ENCODE measurements around the gene TTLL7. TPM values are rescaled to one million over a fixed set of nuclear protein-coding genes. Genes with fewer than 3 reads are reported as not detected.

The TTLL7 gene
- total RNA-seq, 1 donor from 2014 or later = 7.8 TPM

DNA sequence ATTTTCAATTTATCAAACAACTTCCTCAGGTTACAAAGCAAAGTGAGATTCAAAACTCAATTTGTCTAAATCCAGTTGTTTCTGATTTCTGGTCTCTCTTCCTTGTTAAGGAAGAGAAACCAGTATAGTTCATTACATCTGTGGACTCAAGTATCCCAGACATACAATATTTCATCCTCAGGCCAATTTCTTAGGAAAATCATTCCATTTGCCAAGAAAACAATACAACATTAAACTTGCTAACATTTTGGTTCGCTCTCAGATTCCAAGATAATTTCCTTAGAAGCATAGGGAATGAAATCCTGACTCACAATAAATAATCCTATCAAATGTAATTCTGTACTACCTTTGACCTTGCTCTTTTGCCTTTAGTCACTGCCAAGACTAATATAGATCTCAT lies 11.2 kb upstream of the TTLL7 start:
- Histone ChIP-seq H3K36me3 (no peaks in the 10 kb centered on the region), H3K27ac (replicated peaks) (no peak overlapping the region), H3K9me3 (replicated peaks) (no peaks in the 10 kb centered on the region), H3K4me3 (no peak overlapping the region), H3K4me1 (no peaks in the 10 kb centered on the region), H3K27me3 (ENCODE audit: low read depth) (no peaks in the 10 kb centered on the region)
- TF ChIP-seq, protein P1, sequence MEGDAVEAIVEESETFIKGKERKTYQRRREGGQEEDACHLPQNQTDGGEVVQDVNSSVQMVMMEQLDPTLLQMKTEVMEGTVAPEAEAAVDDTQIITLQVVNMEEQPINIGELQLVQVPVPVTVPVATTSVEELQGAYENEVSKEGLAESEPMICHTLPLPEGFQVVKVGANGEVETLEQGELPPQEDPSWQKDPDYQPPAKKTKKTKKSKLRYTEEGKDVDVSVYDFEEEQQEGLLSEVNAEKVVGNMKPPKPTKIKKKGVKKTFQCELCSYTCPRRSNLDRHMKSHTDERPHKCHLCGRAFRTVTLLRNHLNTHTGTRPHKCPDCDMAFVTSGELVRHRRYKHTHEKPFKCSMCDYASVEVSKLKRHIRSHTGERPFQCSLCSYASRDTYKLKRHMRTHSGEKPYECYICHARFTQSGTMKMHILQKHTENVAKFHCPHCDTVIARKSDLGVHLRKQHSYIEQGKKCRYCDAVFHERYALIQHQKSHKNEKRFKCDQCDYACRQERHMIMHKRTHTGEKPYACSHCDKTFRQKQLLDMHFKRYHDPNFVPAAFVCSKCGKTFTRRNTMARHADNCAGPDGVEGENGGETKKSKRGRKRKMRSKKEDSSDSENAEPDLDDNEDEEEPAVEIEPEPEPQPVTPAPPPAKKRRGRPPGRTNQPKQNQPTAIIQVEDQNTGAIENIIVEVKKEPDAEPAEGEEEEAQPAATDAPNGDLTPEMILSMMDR (IDR thresholded peaks at IDR 0.05; ENCODE audit: borderline replicate concordance) = no peak
- DNase-seq = no peak
- intact Hi-C loops (cut with micrococcal nuclease) = no loop called here

- no peak for DNase-seq
- intact Hi-C loops (cut with micrococcal nuclease) = no loop called here
- TF ChIP-seq, protein P1 (IDR thresholded peaks at IDR 0.05; ENCODE audit: borderline replicate concordance) = no peak
Observed at GRCh38 chr1:84008631-84009030, 9.7 kb upstream of the TTLL7 start.

GRCh38 chr1:84006591-84006990 lies 7.7 kb upstream of the TTLL7 start:
- no peak overlapping the region for H3K4me3 ChIP-seq
- TF ChIP-seq, protein P1 (IDR thresholded peaks at IDR 0.05; ENCODE audit: borderline replicate concordance) = no peak
- H3K27me3 ChIP-seq (ENCODE audit: low read depth) = peaks cover 18% of the 10 kb centered on the region
- no peak overlapping the region for H3K27ac ChIP-seq (replicated peaks)
- no peaks in the 10 kb centered on the region for H3K9me3 ChIP-seq (replicated peaks)
- H3K4me1 ChIP-seq = no peaks in the 10 kb centered on the region
- intact Hi-C loops (cut with micrococcal nuclease) = no loop called here
- no peak for DNase-seq
- H3K36me3 ChIP-seq = no peaks in the 10 kb centered on the region

More at GRCh38 chr1:84008631-84009030, 9.7 kb upstream of the TTLL7 start:
- H3K36me3 ChIP-seq = no peaks in the 10 kb centered on the region
- no peaks in the 10 kb centered on the region for H3K4me1 ChIP-seq
- H3K27ac ChIP-seq (replicated peaks) = no peak overlapping the region
- H3K27me3 ChIP-seq (ENCODE audit: low read depth) = peaks cover 2% of the 10 kb centered on the region
- no peak overlapping the region for H3K4me3 ChIP-seq
- H3K9me3 ChIP-seq (replicated peaks) = no peaks in the 10 kb centered on the region

- Histone ChIP-seq H3K27ac (replicated peaks) (no peak overlapping the region), H3K4me1 (peaks cover 22% of the 10 kb centered on the region), H3K9me3 (replicated peaks) (no peaks in the 10 kb centered on the region), H3K36me3 (no peaks in the 10 kb centered on the region), H3K4me3 (no peak overlapping the region), H3K27me3 (ENCODE audit: low read depth) (peaks cover 51% of the 10 kb centered on the region)
- intact Hi-C loops (cut with micrococcal nuclease) = no loop called here
- DNase-seq = no peak
- TF ChIP-seq, protein P1 (IDR thresholded peaks at IDR 0.05; ENCODE audit: borderline replicate concordance) = no peak
Observed at GRCh38 chr1:84001501-84001900, 2.6 kb upstream of the TTLL7 start.

DNA sequence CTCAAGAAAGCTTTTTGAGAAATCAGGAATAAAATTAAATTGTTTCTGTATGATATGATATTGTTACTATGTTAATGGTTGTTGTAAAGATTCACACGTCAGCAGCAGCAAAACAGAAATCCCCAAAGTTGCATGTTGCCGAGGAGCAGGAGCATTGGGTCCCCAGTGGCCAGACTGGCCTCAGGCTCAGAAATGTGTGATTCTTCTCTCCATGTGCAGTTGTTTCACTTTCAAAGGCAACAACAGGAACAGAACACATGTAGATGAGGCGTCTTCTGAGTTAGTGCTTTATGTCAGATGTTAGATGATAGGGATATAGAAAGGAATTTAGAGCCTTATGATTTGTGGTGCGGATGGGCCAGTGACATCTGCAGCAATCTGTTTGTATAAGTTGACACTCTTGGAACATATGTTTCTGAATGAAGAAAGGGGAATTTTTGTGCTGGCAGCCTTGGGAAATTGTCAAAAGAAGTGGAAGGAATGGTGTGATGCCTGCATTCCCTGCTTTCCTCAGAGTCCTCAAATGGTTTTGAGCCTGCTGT lies 2.1 kb upstream of the TTLL7 start:
- DNase-seq = no peak
- Histone ChIP-seq H3K9me3 (replicated peaks) (no peaks in the 10 kb centered on the region), H3K36me3 (no peaks in the 10 kb centered on the region), H3K27ac (replicated peaks) (no peak overlapping the region), H3K4me1 (peaks cover 22% of the 10 kb centered on the region), H3K4me3 (no peak overlapping the region), H3K27me3 (ENCODE audit: low read depth) (peaks cover 51% of the 10 kb centered on the region)
- TF ChIP-seq, protein P1 (IDR thresholded peaks at IDR 0.05; ENCODE audit: borderline replicate concordance) = no peak
- intact Hi-C loops (cut with micrococcal nuclease) = no loop called here

Measured in left ventricle myocardium inferior (tissue), 1 donor.